HCEC 1CT (cell line): ENCODE data around the gene PPFIBP2.
"Not testable (repeated sequence)": the region's sequence is repeated elsewhere in the genome, so short reads cannot be mapped to it uniquely, and the experiment has no call there.

Experiments used
- DNase-seq: peaks from one replicate; pipeline ENCODE4 v3.0.0-alpha.2; 2017

PPFIBP2 gene

DNA sequence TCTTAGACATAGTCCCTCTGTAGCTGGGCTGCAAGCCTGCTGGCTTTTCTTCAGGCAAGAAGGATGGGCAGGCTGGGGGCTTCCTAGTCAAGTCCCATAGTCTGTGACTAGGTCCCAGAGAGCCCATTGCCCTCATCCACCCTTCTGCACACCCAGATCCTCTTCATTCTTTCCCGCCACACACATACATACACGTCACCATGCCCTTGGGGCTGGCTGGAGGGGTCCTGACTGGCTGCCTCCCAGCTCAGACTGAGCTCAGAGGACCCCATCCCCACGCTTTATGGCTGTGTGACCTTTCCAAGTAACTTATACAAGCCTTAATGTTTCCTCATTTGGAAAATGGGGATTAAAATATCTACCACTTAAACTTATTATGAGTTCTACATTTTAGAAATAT, 13.5 kb upstream of the PPFIBP2 start:
- no peak for DNase-seq

DNA sequence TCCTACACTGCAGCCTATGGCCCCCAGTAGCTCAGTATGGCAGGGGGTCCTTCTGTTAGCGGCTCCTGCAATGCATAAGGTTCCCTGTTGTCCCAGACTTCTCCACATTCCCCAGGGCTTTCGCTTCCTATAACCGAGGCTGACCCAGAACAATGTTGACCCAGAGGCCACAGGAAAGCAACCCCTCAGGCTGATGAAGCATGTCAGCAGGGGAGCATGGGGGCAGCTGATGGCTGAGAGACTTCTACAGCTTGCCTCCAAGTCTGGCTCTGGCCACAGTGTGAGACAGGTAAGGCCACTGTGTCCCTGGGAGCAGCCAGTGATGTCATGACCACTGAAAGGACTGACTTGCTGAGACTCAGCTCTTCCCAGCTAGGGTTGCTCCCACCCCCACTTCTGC, 12.5 kb upstream of the PPFIBP2 start:
- no peak for DNase-seq

DNA sequence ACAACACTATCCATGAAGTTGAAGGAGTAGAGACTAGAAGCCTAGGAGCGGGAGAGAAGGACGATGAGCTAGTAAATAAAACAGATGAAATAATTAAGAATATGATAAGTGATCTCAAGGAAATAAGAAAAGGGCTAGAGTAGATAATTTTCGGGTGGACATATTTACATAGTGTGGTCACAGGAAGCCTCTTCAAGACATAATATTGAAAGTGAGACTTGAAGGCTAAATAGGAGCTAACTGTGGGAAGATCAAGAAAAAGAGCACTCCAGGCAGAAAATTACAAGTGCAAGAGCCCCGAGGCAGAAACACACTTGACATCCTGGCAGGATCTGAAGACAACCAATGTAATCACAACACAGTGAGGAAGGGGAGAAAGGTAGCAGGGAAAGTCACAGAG, 11.9 kb upstream of the PPFIBP2 start:
- no peak for DNase-seq

DNA sequence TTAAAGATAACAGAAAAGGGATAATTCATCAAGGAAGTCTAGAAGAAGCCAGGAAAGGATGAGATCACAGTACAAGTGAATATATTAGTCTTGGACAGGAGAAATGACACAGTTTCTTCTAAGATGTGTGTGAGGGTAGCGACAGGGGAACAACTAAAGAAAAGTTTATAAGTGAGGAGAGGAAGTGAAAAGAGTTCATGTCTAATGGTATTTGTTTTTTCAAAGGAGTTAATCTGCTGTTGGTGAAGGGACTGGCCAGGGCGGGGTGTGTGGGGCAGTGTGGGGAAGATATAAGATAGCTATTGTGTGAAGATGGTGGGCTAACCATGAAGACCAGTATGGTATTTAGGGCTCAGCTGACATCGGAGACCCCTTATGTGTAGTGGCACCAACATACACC, 7.6 kb upstream of the PPFIBP2 start:
- no peak for DNase-seq

DNA sequence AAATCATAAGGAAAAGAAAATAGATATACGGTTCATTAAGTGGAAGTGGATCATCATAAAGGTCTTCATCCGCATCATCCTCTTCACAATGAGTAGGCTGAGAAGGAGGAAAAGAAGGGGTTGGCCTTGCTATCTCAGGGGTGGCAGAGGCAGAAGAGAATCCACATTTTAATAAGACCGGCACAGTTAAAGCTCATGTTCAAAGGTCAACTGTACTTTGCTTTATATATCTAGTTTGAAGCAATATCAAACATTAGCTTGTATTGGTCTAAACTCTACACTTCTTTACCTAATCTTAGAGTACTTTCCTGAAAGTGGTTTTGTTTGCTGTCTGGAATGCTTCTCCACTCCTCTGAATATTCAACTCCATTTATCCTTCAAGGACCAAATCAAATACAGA, 5.7 kb upstream of the PPFIBP2 start:
- no peak for DNase-seq

DNA sequence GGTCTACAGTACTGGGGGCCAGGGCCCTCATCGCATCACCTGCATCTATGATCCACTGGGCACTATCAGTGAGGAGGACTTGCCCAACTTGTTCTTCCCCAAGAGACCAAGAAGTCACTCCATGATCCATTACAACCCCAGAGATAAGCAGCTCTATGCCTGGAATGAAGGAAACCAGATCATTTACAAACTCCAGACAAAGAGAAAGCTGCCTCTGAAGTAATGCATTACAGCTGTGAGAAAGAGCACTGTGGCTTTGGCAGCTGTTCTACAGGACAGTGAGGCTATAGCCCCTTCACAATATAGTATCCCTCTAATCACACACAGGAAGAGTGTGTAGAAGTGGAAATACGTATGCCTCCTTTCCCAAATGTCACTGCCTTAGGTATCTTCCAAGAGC, 3.8 kb upstream of the PPFIBP2 start:
- no peak for DNase-seq

DNA sequence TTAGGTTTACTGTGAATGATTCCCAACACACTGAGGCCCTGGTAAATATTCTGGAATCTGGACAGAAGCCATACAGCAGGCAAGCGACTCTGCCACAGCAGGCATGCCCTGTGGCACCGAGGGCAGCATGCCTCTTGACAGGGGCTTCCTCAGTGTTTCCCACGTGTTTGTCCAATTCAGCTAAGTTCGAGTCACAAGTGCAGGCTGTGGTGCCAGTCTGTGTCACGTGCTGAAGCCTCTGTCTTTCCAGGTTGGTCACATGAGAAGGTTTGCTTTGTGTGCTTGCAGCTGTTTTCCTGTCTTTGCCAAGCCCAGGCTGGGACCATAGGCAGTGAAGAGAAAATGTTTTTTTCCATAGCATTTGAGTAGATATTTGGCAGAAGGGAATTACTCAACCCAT, 2.4 kb upstream of the PPFIBP2 start:
- no peak for DNase-seq

DNA sequence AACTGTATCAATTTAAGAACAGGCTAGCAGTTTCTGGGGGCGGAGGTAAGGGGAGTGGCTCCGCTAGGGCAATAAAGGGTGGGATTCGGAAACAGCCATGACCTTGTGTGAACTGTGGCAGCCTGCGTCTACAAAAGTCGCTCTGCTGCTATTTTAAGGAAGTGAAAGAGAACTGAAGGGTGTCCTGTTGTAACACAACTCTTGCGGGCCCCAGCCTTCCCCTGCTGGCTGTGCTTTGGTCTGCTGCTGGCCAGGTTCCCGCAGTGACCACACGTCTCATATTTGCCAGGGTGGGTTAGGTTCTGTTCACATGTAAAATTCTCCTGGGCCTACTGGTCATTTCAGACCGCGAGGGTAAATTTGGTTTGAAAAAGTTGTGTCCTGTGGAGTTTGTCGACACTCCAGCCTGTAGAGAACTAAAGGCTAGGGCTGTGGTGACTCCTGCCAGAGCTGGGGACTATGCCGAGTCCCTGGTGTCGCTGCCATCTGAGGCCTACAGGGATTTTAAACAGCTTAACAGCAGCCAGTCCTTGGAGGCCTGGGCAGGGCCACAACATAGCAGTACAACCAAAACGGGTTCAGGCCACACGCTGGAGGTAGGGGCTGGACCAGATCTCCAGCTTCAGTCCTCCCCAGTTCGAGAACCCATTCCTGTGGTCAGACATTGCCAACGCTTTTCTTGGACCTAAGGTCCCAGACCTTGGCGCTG, 1.1 kb upstream of the PPFIBP2 start:
- DNase-seq: no peak

DNA sequence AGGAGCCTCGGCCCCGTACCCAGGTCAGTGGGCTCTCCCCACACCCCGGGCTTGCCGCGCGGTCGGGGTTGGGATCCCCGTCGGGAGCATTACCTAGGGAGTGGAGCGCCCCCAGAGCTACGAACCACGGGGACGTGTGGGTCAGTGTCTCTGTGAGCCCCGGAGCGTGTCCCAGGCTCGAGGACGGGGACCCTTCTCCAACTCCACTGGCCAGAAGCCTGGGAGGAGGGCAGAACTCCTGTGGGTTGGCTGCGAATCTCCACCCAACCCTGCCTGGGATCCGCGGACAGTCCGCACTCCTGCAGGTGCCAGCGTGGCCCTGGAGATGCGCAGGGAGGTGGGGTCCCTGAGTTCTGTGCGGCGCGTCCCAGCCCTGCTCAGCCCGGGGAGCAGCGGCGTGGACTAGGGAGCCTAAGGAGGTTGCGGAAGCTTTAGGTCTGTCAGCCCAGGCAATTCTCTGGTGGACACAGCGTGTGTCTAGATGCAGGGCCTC, 346 bp downstream of the PPFIBP2 start:
- no peak for DNase-seq

DNA sequence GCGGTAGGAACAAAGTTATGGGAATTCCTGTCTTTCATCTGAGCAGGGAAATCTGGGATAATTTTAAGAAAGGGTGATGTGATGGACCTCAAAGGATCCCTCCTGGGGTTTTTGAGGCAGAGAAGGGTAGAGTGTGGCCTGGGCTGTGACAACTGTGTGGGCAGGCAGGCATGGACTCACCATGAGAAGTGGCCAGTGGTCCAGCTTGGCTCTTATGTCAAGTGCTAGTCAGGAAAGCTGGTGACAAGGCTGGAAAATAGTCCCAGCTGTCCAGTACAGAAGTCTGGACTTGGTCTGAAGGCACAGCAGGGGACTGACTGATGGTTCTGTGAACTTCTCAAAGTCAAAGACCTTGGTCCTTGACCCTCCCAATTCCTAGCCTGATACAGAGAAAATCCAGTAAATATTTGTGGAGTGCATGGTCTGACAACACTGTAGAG, 1.7 kb downstream of the PPFIBP2 start:
- DNase-seq: no peak

DNA sequence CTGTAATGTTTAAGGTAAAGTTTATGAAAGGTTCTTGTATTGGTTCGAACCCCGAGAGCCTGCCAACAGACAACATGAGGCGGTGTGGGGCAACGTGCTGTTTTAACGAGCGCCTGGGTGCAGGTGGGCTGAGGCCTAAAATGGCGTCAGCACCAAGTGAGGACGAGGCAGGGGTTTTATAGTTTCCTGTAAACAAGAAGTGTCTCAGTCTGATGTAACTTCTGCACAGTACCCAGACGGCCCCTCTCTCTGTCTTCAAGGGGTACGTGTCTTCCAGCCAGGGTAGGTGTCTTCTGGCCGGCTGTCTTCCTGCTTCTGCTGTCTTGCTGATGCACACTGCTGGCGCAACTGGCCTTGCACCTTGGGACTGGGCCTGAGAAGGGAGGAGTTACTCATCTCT, 2.7 kb downstream of the PPFIBP2 start:
- DNase-seq: no peak

DNA sequence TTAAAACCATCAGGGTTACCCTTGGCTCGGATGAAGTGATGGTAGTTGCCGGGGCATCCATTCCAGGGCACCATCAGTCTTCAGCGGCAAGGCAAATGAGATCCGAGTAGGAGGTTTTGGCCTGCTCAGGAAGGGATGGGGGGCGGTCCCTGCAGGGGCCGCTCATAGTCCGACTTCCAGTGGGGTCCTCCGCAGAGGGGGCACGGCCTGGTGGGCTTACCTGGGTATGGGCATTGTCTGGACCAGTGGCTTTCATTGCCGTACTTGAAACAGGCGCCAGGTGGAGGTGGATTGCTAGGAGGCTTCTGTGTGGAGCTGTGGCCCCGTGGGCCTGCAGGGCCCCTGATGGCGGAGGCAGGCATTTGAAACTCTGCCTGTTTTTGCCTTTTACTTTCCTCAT, 3.9 kb downstream of the PPFIBP2 start:
- DNase-seq: not testable (repeated sequence)

DNA sequence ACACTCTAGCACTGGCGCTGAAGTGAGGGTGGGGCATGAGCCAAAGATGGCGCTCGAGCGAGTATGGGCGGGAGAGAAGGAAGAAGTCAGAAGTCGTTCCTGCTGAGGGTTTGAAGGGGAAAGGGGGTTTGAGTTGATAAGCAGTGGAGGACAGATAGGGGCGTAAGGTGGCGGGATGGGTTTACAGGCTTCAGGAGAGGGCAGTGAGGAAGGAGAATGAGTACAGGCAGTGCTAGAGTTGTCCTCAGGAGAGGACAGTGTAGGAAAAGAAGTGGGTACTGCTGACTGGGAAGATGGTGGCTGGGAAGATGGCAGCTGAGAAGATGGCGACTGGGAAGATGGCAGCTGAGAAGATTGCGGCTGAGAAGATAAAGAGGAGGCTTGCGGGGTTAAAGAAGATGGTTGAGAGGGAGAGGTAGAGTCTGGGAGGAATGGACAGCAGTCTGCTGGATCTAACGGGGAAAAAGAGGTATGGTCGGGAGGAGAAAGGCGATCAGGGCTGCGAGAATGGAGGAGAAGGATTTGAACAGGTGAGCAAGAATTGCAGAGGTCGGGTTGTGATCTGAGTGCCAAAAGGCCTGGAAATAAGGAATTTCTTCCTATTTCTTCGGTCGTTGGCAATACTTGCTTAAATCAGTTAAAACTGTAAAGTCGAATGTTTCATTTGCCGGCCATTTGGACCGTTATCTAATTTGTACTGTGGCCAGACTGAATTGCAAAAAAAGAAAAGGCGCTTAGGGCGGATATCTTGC, 5.2 kb downstream of the PPFIBP2 start:
- DNase-seq: no peak

DNA sequence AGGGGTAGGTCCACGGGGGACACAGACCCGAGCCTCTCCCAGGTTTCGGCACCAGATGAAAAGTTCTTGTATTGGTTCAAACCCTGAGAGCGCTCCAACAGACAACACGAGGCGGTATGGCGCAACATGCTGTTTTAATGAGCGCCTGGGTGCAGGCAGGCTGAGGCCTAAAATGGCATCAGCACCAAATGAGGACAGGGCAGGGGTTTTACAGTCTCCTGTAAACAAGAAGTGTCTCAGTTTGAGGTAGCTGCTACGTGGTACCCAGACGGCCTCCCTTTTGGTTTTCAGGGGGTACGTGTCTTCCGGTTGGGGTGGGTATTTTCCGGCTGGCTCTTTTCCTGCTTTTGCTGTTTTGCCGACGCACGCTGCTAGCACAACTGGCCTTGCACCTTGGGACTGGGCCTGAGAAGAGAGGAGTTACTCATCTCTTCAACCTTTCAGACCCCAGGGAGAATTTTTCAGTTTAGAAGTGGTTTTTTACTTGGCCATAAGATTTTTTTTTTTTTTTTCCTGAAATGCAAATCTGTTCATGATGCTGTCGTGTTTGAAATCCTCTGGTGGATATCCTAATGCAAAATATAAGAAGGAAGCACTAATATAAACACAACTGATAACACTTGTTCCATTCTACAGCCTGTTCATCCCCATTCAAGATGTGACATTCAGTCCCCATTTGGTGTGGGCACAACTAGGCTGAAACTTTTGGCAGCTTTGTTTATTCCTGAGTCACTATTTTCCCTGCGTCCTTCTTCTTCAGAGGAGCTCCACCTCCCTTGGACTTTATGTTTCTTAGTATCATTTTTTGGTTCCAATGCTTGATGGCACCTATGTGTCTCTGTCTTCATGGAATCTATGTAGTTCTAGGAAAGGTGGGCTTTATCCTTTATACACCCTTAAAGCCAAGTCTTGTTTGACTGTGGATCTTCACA, 6.5 kb downstream of the PPFIBP2 start:
- no peak for DNase-seq

DNA sequence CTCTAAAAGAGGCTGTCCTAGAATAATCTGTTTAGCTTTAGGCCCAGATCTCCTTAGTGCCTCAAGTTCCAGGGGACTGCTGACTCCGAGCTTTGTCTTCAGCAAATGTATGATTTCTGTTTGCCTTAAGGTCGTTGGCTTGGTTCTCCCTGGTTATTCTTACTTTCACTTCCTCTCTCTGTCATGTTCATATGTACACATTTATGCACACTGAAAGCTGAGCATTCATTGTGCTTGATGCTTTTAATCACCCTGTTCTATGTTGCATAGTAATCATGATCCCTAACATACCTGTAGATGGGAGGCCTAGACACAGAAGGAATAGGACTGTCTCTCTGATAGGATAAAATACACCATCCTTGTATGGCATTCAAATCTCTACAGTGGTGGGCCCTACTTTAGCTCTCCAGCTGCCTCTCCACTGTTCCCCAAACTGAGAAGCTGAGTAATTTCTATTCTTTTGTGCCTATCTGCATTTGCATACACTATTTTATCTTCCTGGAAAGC, 7.2 kb downstream of the PPFIBP2 start:
- no peak for DNase-seq

DNA sequence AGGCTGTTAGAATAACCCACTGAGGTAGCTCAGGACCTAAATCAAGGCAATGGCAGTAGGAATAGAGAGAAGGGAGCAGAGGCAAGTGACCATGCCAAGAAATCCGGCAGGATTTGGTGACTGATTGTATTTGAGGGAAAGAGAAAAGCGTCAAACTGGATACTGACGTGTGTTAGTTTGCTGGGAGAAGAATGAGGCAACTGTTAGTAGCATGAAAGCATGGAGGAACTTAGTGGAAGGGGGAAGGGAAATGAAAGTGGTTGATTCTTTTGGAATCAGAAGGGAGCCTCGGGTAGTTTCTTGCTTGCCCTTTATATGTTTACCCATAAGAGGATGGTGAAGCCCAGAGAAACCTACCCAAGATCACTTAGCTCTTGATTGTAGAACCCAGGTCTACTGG, 8.3 kb downstream of the PPFIBP2 start:
- DNase-seq: no peak

DNA sequence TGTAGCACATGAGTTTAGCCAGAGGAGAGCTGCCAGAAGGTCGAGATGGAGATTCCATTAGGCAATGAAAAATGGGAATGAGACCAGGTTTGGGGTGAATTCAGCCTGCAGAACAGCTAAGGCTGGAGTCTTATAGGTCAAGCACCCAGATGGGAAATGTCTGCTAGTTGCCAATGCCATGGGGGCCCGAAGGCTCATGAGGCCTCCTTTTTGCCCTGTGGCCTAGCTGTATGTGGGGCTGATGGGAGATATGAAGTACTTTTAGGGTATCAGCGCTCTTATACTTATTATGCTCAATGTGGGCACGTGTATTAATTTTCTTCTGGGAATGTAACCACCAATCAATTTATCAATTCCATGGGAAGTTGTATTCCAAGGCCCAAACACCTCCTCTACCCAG, 8.7 kb downstream of the PPFIBP2 start:
- no peak for DNase-seq

DNA sequence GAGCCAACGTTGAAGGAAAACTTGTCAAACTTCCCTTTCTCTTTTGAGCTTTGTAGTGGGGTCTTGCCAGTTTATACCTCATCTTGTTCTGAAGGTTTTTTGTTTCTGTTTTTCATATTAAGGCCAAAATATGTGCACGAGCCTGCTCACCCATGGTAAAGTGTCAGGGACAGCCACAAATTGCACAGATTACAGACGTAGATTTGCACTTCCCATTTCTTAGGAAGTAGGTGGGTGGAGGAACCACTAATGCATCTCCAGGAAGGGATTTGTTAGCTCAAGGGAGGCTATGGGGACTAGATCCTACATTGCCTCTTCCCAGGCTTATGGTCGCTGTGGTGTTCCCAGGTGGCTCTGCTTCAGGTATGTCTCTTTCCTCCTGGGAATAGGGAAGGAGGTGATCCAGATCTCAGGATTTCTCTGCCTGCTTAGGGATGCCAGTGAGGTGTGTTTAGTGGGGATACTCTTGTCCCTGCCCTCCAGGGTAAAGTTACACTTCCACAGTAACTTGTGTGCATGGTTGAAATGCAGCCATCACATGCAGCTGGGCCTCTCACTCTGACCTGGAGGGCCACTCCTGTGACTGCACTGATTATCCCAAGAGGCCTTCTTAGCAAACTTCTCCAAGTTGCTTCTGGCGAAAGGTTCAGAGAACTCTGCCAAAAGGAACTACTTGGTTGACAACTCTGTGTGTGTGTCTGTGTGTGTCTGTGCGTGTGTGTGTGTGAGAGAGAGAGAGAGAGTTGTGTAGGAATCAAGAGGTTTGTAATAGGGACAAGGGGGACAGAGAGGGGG, 9.8 kb downstream of the PPFIBP2 start:
- DNase-seq: no peak

DNA sequence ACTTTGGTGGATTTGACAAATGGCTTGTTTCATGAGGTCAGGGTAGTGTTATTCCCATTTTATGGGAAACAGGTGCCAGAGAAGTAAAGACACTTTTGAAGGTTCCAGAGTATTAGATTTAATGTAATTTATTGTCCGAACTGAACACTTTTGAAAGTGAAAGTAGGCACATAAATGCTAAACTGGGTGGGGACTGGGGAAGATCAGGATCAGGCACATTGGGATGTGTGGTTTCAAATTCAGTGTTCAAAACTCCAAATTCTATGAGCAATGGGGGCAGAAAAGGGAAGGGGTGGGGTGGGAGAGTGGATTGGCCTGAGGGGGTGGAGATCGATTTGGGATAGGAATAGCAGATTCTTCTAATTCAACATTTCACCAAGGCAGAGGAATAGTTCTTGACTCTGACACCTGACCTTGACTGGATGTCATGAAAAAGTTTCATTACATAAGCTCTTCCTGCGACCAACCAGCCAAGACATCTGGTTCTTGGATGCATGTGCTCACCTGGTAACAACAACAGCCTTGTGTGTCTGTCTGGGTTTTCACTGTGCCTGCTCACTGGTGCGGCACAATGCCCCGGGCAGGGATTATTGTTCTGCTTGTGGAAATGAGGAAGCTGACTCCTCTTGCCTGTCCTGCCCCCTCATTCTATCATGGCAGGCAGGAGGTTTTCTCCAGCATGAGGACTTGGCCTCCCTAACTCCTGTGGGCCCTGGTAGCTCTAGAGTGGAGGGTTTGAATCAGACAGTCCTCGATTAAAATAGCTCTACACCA, 10.8 kb downstream of the PPFIBP2 start:
- DNase-seq: no peak

DNA sequence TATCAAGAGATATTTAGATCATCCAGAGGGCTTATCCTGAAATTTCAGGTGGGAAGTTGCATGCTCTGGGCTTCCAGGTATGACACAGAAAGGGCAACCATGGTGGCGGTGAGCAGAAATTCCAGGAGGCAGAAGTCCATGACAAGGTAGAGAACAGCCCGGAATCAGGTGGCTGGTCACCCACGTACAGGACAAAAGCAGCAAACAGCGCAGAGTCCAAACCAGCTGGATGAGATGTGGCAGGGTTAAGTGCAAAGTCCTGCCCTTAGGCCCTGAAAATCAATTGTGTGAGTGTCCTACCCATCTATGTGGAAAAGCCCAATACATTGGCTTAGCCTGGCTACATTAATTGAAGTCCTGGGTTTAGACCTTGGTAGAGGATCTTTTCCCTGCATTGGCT, 11.6 kb downstream of the PPFIBP2 start:
- no peak for DNase-seq

DNA sequence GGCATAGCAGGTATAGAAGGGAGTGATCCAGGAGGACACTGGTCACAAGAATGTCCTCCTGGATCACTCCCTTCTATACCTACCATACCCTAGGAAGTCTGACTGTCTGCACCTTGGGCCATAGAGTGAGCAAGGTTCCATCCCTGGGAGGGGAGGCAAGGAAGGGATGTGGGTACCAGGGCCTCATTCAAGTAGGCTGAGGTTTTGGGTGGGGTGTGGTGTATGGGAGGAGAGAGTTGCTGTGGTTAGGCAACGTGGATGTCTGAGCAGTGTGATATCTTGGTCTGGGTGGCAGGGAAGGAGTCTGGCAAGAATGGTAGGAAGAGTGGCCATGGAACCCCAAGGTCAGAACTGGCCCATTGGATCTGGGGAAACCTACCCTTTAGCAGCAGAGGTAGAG, 13.2 kb downstream of the PPFIBP2 start:
- DNase-seq: no peak
